H9 (cell line): ENCODE measurements around the gene TBL1X. TPM values are rescaled to one million over a fixed set of nuclear protein-coding genes. Genes with fewer than 3 reads are reported as not detected.

ENCODE experiments used
- DNase-seq: peaks from one replicate; pipeline ENCODE4 v3.0.0-alpha.2; 2017
- H2AFZ ChIP-seq: one replicate; pipeline ENCODE4 v1.6.1; 2013; ENCODE audit warnings: mild to moderate bottlenecking, low read length, control low read depth, moderate library complexity
- H2AK5ac ChIP-seq: 2 replicates; pipeline ENCODE4 v1.6.1; 2013; ENCODE audit warnings: low read length, control low read depth, mixed read lengths; ENCODE audit not compliant: insufficient read length
- H2BK120ac ChIP-seq: one replicate; pipeline ENCODE4 v1.6.1; 2013; ENCODE audit warnings: low read depth, mild to moderate bottlenecking, low read length, control low read depth, inconsistent platforms; ENCODE audit not compliant: poor library complexity, severe bottlenecking
- H2BK12ac ChIP-seq: 2 replicates; pipeline ENCODE4 v1.6.1; 2013; ENCODE audit warnings: low read length, control low read depth, mixed read lengths, low read depth; ENCODE audit not compliant: insufficient read length
- H2BK15ac ChIP-seq: 2 replicates; pipeline ENCODE4 v1.6.1; 2013; ENCODE audit warnings: low read depth, low read length, control low read depth
- H2BK20ac ChIP-seq: one replicate; pipeline ENCODE4 v1.6.1; 2013; ENCODE audit warnings: low read depth, mild to moderate bottlenecking, low read length, control low read depth, inconsistent platforms; ENCODE audit not compliant: poor library complexity, severe bottlenecking
- H2BK5ac ChIP-seq: 2 replicates; pipeline ENCODE4 v1.6.1; 2013; ENCODE audit warnings: low read length, control low read depth, mixed read lengths; ENCODE audit not compliant: insufficient read length
- H3K14ac ChIP-seq: 2 replicates; pipeline ENCODE4 v1.6.1; 2013; ENCODE audit warnings: low read length, control low read depth; ENCODE audit not compliant: insufficient read depth
- H3K18ac ChIP-seq: 2 replicates; pipeline ENCODE4 v1.6.1; 2013; ENCODE audit warnings: low read depth, mild to moderate bottlenecking, mixed read lengths, low read length, control low read depth; ENCODE audit not compliant: insufficient read length
- H3K23ac ChIP-seq: 2 replicates; pipeline ENCODE4 v1.6.1; 2013; ENCODE audit warnings: low read length, control low read depth, mixed read lengths, low read depth; ENCODE audit not compliant: insufficient read length
- H3K23me2 ChIP-seq: 2 replicates; pipeline ENCODE4 v1.6.1; 2013; ENCODE audit warnings: low read depth, mild to moderate bottlenecking, mixed read lengths, low read length, control low read depth; ENCODE audit not compliant: insufficient read length, poor library complexity, severe bottlenecking
- H3K27ac ChIP-seq: 2 replicates; pipeline ENCODE4 v1.5.1; 2013; ENCODE audit warnings: low read length, control low read depth, mixed read lengths, low read depth; ENCODE audit not compliant: insufficient read length
- H3K27me3 ChIP-seq: 2 replicates; pipeline ENCODE4 v1.6.1; 2013; ENCODE audit warnings: low read length, control low read depth, inconsistent platforms; ENCODE audit not compliant: insufficient read depth
- H3K4ac ChIP-seq: 2 replicates; pipeline ENCODE4 v1.6.1; 2013; ENCODE audit warnings: low read depth, mild to moderate bottlenecking, control low read depth, inconsistent platforms, low read length, moderate library complexity
- H3K4me1 ChIP-seq: 2 replicates; pipeline ENCODE4 v1.6.1; 2013; ENCODE audit warnings: low read length, control low read depth, inconsistent platforms; ENCODE audit not compliant: insufficient read depth
- H3K4me2 ChIP-seq: 2 replicates; pipeline ENCODE4 v1.6.1; 2013; ENCODE audit warnings: low read length, control low read depth, mixed read lengths; ENCODE audit not compliant: insufficient read length, insufficient read depth
- H3K56ac ChIP-seq: 2 replicates; pipeline ENCODE4 v1.6.1; 2013; ENCODE audit warnings: low read depth, mild to moderate bottlenecking, mixed read lengths, low read length, control low read depth; ENCODE audit not compliant: insufficient read length
- H3K79me1 ChIP-seq: 2 replicates; pipeline ENCODE4 v1.6.1; 2013; ENCODE audit warnings: low read depth, mild to moderate bottlenecking, moderate library complexity, low read length, control low read depth, inconsistent platforms; ENCODE audit not compliant: insufficient read depth, poor library complexity, severe bottlenecking
- H3K79me2 ChIP-seq: 2 replicates; pipeline ENCODE4 v1.6.1; 2013; ENCODE audit warnings: low read length, control low read depth, inconsistent platforms; ENCODE audit not compliant: insufficient read depth
- H3K9ac ChIP-seq: 2 replicates; pipeline ENCODE4 v1.6.1; 2013; ENCODE audit warnings: low read length, control low read depth, mixed read lengths; ENCODE audit not compliant: insufficient read length; ENCODE audit errors: extremely low read depth
- H3K9me3 ChIP-seq: one replicate; pipeline ENCODE4 v1.6.1; 2013; ENCODE audit warnings: low read depth, low read length, inconsistent platforms; ENCODE audit not compliant: control insufficient read depth
- H3T11ph ChIP-seq: one replicate; pipeline ENCODE4 v1.6.1; 2013; ENCODE audit warnings: mild to moderate bottlenecking, low read length, control low read depth, inconsistent platforms
- H4K20me1 ChIP-seq: one replicate; pipeline ENCODE4 v1.6.1; 2013; ENCODE audit not compliant: control insufficient read depth, insufficient read length, insufficient read depth
- H4K5ac ChIP-seq: 2 replicates; pipeline ENCODE4 v1.6.1; 2013; ENCODE audit warnings: low read depth, mild to moderate bottlenecking, mixed read lengths, low read length, control low read depth; ENCODE audit not compliant: insufficient read length
- H4K8ac ChIP-seq: replicated peaks from 2 replicates; pipeline ENCODE4 v1.6.1; 2013; ENCODE audit warnings: low read length, control low read depth, mixed read lengths, low read depth; ENCODE audit not compliant: insufficient read length
- H4K91ac ChIP-seq: 2 replicates; pipeline ENCODE4 v1.6.1; 2013; ENCODE audit warnings: low read depth, mild to moderate bottlenecking, moderate library complexity, mixed read lengths, low read length, control low read depth; ENCODE audit not compliant: insufficient read length
- H3K27ac Mint-ChIP-seq, 3 experiments: 2 replicates in 2 of 3; 3 replicates in 1 of 3; pipeline ENCODE4 v1.8.0; 2020 to 2021; ENCODE audit warnings: mixed read lengths in 3 of 3, mild to moderate bottlenecking in 1 of 3, moderate library complexity in 1 of 3
- H3K27me3 Mint-ChIP-seq: 2 replicates; pipeline ENCODE4 v1.8.0; 2021; ENCODE audit warnings: low read depth, mild to moderate bottlenecking, moderate library complexity, mixed read lengths
- H3K36me3 Mint-ChIP-seq, 3 experiments: 2 replicates in 2 of 3; 3 replicates in 1 of 3; pipeline ENCODE4 v1.8.0; 2020 to 2021; ENCODE audit warnings: low read depth in 3 of 3, mixed read lengths in 3 of 3; ENCODE audit not compliant: insufficient read depth in 1 of 3
- H3K4me1 Mint-ChIP-seq, 2 experiments: 2 replicates each; pipeline ENCODE4 v1.8.0; 2020; ENCODE audit warnings: mixed read lengths in 2 of 2
- H3K4me3 Mint-ChIP-seq, 2 experiments: 2 replicates in 1 of 2; 3 replicates in 1 of 2; pipeline ENCODE4 v1.8.0; 2020 to 2021; ENCODE audit warnings: mild to moderate bottlenecking in 2 of 2, mixed read lengths in 2 of 2, moderate library complexity in 1 of 2
- H3K9me3 Mint-ChIP-seq, 2 experiments: 2 replicates in 1 of 2; 3 replicates in 1 of 2; pipeline ENCODE4 v1.8.0; 2020; ENCODE audit warnings: mild to moderate bottlenecking in 2 of 2, mixed read lengths in 2 of 2, moderate library complexity in 1 of 2
- WGBS: extraction: QIAGEN DNeasy Blood & Tissue Kit; methylation state at CpG from one replicate; pipeline ENCODE4 v1.1.7; 2013; ENCODE audit warnings: missing lambda C conversion rate, low lambda C conversion rate, mixed read lengths; ENCODE audit not compliant: insufficient read length; ENCODE audit errors: extremely low coverage; 5-methylcytosine and 5-hydroxymethylcytosine counted together
- total RNA-seq: library from RNA; stranded (reverse); gene quantifications from 2 replicates; pipeline ENCODE4 v1.2.1, GENCODE V29; 2021
- TF ChIP-seq, protein P1 (sequence below): fragments of 200-600 bp; sonication (generic); conservative IDR thresholded peaks from 3 replicates; pipeline ENCODE4 v1.8.0; 2021; ENCODE audit warnings: antibody characterized with exemption, mild to moderate bottlenecking

Gene TBL1X
- total RNA-seq, 1 experiment from 2014 or later, result 24.1 TPM

DNA sequence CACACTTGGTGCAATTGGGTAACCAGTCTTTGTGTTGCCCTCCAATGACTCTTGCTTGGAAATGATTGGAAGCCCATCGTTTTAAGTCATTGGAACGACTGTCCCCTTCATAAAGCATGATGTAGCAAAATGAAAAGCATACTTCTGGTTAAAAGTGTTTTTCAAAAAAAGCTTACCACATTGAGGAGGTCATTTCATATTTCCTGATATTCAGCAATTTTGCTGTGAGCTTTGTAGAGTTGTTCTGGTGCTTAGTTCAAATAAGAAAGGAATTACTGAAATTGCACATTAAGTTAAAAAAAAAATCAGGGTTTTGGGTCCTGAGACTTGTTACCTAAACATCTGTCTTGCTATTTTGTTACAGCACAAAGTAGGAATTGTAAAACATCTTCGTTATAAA, 51.8 kb downstream of the TBL1X start:
- Histone ChIP-seq H3K14ac (no peak overlapping the region), H3K27me3 (no peaks in the 10 kb centered on the region), H4K5ac (no peak overlapping the region), H3K56ac (no peak overlapping the region), H3K79me1 (no peaks in the 10 kb centered on the region), H2BK120ac (no peak overlapping the region), H2BK12ac (no peak overlapping the region), H4K20me1 (no peaks in the 10 kb centered on the region), H3K9me3 (no peaks in the 10 kb centered on the region), H2BK15ac (no peak overlapping the region), H3K4ac (no peak overlapping the region), H2BK5ac (no peak overlapping the region), H3K27ac (no peak overlapping the region), H2BK20ac (no peak overlapping the region), H4K91ac (no peak overlapping the region), H3T11ph (no peak overlapping the region), H2AK5ac (no peak overlapping the region), H3K79me2 (peaks cover 2% of the 10 kb centered on the region; the same call in 1 of the 2 replicates), H4K8ac (no peak overlapping the region), H3K23ac (no peak overlapping the region), H3K23me2 (no peaks in the 10 kb centered on the region), H2AFZ (no peak overlapping the region), H3K4me1 (no peaks in the 10 kb centered on the region; the same call in 1 of the 2 replicates), H3K4me2 (no peak overlapping the region), H3K18ac (no peak overlapping the region), H3K9ac (no peak overlapping the region)
- peak overlapping the region in 1 of 3 experiments; percentile 26; a peak in 1 of 7 replicates for H3K27ac Mint-ChIP-seq
- H3K9me3 Mint-ChIP-seq, result peaks cover 2 to 62% of the 10 kb centered on the region in 2 experiments; a peak in 3 of 5 replicates
- no peak for DNase-seq
- H3K4me3 Mint-ChIP-seq, result no peak overlapping the region
- TF ChIP-seq, protein P1, sequence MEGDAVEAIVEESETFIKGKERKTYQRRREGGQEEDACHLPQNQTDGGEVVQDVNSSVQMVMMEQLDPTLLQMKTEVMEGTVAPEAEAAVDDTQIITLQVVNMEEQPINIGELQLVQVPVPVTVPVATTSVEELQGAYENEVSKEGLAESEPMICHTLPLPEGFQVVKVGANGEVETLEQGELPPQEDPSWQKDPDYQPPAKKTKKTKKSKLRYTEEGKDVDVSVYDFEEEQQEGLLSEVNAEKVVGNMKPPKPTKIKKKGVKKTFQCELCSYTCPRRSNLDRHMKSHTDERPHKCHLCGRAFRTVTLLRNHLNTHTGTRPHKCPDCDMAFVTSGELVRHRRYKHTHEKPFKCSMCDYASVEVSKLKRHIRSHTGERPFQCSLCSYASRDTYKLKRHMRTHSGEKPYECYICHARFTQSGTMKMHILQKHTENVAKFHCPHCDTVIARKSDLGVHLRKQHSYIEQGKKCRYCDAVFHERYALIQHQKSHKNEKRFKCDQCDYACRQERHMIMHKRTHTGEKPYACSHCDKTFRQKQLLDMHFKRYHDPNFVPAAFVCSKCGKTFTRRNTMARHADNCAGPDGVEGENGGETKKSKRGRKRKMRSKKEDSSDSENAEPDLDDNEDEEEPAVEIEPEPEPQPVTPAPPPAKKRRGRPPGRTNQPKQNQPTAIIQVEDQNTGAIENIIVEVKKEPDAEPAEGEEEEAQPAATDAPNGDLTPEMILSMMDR, result no peak
- WGBS, result no CpG with 5 or more reads among the region's 3 CpGs
- peaks cover 19 to 32% of the 10 kb centered on the region in 2 experiments for H3K4me1 Mint-ChIP-seq
- peaks cover 15 to 28% (median 17%) of the 10 kb centered on the region in 3 experiments for H3K36me3 Mint-ChIP-seq
- H3K27me3 Mint-ChIP-seq, result no peaks in the 10 kb centered on the region
